ENCODE measurements around the gene RBM18. TPM values are rescaled to one million over a fixed set of nuclear protein-coding genes. Genes with fewer than 3 reads are reported as not detected.

The RBM18 gene, protein sequence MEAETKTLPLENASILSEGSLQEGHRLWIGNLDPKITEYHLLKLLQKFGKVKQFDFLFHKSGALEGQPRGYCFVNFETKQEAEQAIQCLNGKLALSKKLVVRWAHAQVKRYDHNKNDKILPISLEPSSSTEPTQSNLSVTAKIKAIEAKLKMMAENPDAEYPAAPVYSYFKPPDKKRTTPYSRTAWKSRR
- 5.6 and 13.0 TPM in 2 replicates for total RNA-seq (2014; rRNA removed; shearing (Covaris generic))

DNA sequence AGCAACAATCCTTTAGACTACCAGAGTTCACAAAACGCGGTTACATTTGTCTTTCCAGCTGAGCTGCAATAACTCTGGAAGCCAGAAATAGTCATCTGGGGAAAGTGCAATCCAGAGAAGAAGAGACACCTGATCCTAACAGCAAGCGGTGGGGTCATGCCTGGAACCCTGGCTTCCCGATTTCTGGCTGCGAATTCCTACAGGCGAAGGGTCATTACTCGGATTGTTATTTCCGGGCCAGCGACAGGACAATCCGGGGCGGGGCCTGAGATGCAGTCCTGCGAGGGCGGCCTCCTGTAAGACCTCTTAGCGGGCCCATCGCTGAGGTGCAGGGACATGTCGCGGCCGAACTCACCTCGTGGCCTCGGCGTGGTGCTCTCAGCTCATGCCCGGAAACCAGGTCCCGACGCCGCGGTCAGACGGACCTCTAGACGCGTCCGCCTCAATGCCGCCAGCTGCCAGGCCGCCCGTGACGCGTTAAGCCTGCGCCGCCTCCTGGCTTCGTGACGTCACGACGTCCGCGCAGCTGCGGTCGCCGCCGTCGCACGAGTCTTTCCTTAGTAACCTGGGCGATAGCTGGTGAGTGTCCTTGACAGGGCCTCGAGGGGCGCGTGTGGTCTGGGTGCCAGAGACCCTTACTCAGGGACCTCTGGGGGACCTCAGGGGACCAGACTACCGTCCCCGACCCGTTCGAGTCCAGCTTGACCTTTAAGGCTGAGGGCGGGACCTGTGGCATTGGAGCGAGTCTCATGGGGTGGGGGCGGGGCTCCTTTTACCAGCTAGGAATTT lies at the start of gene RBM18, which contains the start of gene MRRF:
RBM18 (minus strand) TSS at position 481 of the 789 bp plus-strand sequence. CDS start 3,348 bp downstream, outside the sequence.
MRRF (plus strand) TSS at position 523 of the 789 bp plus-strand sequence. CDS start 6,010 bp downstream, outside the sequence.
- Histone ChIP-seq H3K4me3 (ENCODE audit: insufficient read depth, low read depth, low read length) (peak within 1 kb of the TSS; percentile 83), H3K27me3 (ENCODE audit: control insufficient read depth, insufficient read depth, low read length) (no peaks in the 10 kb centered on the region), H3K36me3 (replicated peaks; ENCODE audit: control insufficient read depth, insufficient read depth, low read length) (no peaks in the 10 kb centered on the region; the same call in none of the 2 replicates)
- peak; percentile 93 for DNase-seq

DNA sequence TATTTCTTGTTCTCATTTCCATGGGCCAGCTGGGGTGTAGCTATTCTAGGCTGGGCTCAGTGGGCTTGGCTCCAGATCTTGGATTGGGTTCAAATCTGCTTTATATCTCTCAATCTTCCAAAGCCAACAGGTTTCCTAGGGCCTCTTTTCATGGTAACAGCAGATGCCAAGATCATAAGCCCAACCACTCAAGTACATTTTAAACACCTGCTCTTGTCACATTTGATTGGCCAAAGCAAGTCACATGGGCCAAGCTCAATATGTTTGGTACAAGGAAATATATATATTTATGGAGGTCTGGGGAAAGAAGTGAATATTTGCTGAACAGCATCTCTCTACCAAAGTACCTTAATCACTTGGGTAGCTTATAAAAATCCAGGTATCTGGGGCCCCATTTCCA lies 49.5 kb upstream of the RBM18 start:
- DNase-seq, result no peak
- peaks cover 10% of the 10 kb centered on the region for H3K36me3 ChIP-seq (replicated peaks; ENCODE audit: control insufficient read depth, insufficient read depth, low read length)
- H3K4me3 ChIP-seq (ENCODE audit: insufficient read depth, low read depth, low read length), result no peak overlapping the region
- no peaks in the 10 kb centered on the region for H3K27me3 ChIP-seq (ENCODE audit: control insufficient read depth, insufficient read depth, low read length)

DNA sequence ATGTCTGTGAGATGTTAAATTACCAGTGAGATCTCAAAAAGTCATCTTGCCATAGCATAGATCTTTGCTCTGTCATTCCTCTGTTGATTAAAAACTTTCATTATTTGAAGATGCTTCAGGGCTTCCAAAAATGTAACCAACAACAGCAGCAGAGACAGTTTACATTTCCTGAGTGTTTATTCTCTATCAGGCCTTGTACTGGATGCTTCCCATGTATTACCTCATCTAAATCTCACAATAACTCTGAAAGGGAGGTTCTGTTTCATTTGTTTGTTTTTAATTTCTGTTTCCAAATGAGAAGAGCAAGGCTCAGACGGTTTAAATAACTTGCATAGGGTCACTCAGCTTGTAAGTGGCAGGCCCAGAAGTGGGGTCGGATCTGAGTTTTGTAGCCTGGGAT lies 45.2 kb upstream of the RBM18 start:
- Histone ChIP-seq H3K4me3 (ENCODE audit: insufficient read depth, low read depth, low read length) (no peak overlapping the region), H3K27me3 (ENCODE audit: control insufficient read depth, insufficient read depth, low read length) (no peaks in the 10 kb centered on the region), H3K36me3 (replicated peaks; ENCODE audit: control insufficient read depth, insufficient read depth, low read length) (peaks cover 13% of the 10 kb centered on the region)
- DNase-seq, result no peak

DNA sequence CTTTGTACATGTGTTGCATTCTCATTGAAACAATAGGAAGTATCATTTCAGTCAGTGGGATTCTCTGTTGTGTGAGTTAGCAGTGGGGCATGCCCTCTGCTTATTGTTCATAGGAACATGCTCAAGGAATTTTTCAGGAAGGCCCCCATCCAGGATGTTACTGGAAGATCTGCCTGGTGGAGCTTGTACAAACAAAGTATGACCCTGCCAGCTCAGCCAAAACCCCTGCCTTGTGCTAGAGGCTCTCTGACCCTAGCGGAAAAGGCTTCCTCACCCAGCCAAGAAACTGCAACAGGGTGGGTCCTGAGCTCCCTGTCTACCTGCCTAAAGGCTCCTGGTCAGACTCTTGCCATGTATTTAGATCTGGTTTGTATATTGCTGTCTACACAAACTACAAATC lies 43.3 kb upstream of the RBM18 start:
- no peaks in the 10 kb centered on the region for H3K27me3 ChIP-seq (ENCODE audit: control insufficient read depth, insufficient read depth, low read length)
- no peak for DNase-seq
- peaks cover 3% of the 10 kb centered on the region for H3K36me3 ChIP-seq (replicated peaks; ENCODE audit: control insufficient read depth, insufficient read depth, low read length)
- H3K4me3 ChIP-seq (ENCODE audit: insufficient read depth, low read depth, low read length), result no peak overlapping the region

DNA sequence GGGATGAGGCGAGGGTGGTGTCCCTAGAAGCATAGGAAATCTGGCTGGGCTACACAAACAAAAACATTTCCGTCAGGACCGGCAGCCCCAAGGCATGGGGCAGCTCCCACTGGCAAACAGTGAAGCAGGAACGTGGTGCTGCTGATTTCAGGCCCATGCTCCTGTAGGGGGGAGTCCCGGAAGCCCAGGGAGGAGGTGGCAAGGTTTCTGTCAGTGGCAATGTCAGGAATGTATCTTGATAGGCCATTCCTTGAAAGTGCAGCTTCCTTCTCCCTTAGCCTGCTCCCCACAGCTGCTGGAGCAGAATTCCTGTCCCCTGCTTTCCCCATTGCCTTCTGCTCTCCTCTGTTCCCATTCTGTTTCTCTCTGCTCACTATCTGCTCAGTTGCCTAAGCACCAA lies 42.4 kb upstream of the RBM18 start:
- Histone ChIP-seq H3K36me3 (replicated peaks; ENCODE audit: control insufficient read depth, insufficient read depth, low read length) (peaks cover 3% of the 10 kb centered on the region), H3K27me3 (ENCODE audit: control insufficient read depth, insufficient read depth, low read length) (no peaks in the 10 kb centered on the region), H3K4me3 (ENCODE audit: insufficient read depth, low read depth, low read length) (no peak overlapping the region)
- peak; percentile 15 for DNase-seq

DNA sequence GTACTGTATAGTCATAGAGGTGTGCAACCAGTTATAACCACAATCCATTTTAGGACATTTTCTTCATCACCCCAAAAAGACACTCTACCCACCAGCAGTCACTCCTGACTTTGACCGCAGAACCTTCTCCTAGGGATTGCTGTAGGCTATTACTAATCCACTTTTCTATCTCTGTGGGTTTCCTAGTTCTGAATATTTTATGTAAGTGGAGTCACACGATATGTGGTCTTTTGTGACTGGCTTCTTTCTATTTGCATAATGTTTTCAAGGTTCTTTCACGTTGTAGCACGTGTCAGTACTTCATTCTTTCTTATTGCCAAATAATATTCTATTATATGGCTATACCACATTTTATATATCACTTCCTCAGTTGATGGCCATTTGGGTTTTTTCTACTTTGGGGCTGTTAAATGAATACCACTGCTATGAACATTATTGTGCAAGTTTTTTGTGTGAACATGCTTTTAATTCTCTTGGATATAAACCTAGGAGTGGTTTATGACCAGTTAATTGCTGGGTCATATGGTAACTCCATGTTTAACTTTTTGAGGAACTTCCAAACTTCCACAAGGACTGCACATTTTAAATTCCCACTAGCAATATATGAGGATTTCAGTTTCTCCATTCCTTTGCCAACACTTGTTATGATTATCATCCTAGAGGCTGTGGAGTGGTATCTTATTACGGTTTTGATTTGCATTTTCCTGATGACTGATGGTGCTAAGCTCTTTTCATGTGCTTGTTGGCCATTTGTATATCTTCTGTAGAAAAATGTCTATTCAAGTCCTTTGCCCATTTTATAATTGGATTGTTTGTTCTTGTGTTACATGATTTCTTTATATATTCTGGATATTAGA lies 37.8 kb upstream of the RBM18 start:
- Histone ChIP-seq H3K4me3 (ENCODE audit: insufficient read depth, low read depth, low read length) (no peak overlapping the region), H3K27me3 (ENCODE audit: control insufficient read depth, insufficient read depth, low read length) (no peaks in the 10 kb centered on the region), H3K36me3 (replicated peaks; ENCODE audit: control insufficient read depth, insufficient read depth, low read length) (peaks cover 1% of the 10 kb centered on the region)
- DNase-seq, result no peak

DNA sequence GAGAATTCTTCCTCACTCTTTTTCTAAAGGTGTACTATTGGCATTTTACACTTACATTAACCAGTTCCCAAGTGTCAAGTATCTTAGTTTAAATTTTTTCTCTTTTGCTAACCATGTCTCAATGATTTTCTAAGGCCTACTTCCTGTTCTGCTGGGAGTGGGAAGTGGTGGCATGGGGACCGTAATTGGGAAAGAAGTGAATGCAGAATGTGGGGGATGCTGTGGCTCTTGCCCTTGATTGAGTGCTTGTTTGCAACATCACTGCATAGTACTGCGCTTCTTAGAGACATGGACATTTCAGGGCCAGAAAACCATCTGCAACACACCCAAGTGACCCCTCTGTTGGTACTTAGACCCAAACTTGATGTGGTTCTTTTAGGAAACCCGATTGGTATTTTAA lies 32.9 kb upstream of the RBM18 start:
- no peak overlapping the region for H3K4me3 ChIP-seq (ENCODE audit: insufficient read depth, low read depth, low read length)
- DNase-seq, result no peak
- peaks cover 2% of the 10 kb centered on the region for H3K36me3 ChIP-seq (replicated peaks; ENCODE audit: control insufficient read depth, insufficient read depth, low read length)
- no peaks in the 10 kb centered on the region for H3K27me3 ChIP-seq (ENCODE audit: control insufficient read depth, insufficient read depth, low read length)

DNA sequence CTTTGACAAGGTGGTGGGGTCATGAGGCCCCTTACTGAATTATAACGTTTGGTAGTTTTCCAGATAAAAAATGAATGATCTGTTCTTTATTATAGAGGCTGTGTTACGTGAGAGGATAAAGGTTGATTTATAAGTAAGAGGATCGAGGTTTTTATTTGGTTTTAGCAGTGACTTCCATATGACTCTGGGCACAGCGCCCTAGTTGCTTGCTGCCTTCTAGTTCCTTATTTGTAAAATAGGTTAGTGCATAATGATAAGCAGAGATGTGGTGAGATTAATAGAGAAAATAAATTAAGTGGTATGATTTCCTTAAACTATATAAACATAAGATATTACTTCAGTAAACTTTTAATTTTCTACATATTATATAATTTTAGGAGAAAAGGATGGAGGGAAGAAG lies 29.9 kb upstream of the RBM18 start:
- H3K4me3 ChIP-seq (ENCODE audit: insufficient read depth, low read depth, low read length), result no peak overlapping the region
- peaks cover 4% of the 10 kb centered on the region for H3K36me3 ChIP-seq (replicated peaks; ENCODE audit: control insufficient read depth, insufficient read depth, low read length)
- H3K27me3 ChIP-seq (ENCODE audit: control insufficient read depth, insufficient read depth, low read length), result no peaks in the 10 kb centered on the region
- no peak for DNase-seq

DNA sequence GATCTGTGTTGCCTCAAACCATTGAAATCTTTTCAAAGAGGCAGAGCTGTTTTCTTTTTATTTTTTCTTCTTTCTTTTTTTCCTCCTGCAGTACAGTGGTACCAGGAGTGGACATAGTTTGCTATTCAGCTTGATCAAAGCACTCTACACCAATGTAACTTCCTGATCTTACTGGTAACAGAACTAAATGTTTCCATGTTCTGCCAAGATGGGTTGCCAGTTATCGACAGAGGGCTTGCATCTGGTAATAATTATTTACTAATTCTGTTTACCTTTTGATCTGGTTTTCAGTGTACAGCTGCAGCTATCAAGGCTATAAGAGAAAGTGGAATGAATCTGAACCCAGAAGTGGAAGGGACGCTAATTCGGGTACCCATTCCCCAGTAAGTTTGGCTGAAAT lies 26.8 kb upstream of the RBM18 start:
- Histone ChIP-seq H3K4me3 (ENCODE audit: insufficient read depth, low read depth, low read length) (no peak overlapping the region), H3K36me3 (replicated peaks; ENCODE audit: control insufficient read depth, insufficient read depth, low read length) (peaks cover 6% of the 10 kb centered on the region), H3K27me3 (ENCODE audit: control insufficient read depth, insufficient read depth, low read length) (no peaks in the 10 kb centered on the region)
- no peak for DNase-seq

DNA sequence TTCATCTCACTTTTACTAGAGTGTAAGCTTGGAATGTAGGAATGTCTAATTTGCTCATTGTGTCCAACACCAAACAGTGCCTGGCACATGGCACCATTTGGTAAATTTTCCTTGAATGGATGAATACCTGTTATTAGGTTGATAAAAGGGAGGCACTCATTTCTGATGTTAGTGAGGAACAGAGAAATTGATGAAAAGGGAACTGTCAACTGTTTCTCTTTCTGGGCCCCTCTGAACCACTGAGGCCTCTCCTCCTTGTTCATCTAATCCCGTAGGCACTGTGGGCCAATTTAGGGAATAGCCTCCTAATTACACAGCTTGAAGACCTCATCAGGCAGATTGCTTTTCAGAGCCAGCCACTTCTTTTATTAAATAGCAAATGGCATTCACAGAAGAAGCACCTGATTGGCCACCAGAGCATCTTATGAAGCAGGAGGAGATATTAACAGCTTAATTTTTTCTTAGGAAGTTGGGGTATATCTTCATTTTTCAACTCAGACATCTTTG lies 22.6 kb upstream of the RBM18 start:
- no peak for DNase-seq
- peaks cover 8% of the 10 kb centered on the region for H3K36me3 ChIP-seq (replicated peaks; ENCODE audit: control insufficient read depth, insufficient read depth, low read length)
- H3K27me3 ChIP-seq (ENCODE audit: control insufficient read depth, insufficient read depth, low read length), result no peaks in the 10 kb centered on the region
- H3K4me3 ChIP-seq (ENCODE audit: insufficient read depth, low read depth, low read length), result no peak overlapping the region

DNA sequence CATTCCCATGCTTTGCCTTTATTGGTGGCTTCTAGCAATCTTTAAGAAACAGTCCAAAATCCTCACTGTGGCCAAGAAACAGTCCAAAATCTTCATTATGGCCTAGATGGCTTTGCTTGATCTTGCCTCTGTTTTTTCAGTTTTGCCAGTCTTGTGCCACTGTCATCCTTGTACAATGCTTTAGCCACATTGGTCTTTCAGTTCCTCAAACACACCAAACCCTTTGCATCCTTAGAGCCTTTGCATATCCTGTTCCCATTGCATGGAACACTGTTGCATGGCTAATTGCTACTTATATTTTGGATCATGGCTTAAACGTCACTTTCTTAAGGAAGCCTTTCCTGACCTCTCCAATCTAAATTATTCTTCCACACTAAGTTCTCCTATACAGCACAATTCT lies 22.1 kb upstream of the RBM18 start:
- no peak overlapping the region for H3K4me3 ChIP-seq (ENCODE audit: insufficient read depth, low read depth, low read length)
- DNase-seq, result no peak
- peaks cover 8% of the 10 kb centered on the region for H3K36me3 ChIP-seq (replicated peaks; ENCODE audit: control insufficient read depth, insufficient read depth, low read length)
- H3K27me3 ChIP-seq (ENCODE audit: control insufficient read depth, insufficient read depth, low read length), result no peaks in the 10 kb centered on the region

DNA sequence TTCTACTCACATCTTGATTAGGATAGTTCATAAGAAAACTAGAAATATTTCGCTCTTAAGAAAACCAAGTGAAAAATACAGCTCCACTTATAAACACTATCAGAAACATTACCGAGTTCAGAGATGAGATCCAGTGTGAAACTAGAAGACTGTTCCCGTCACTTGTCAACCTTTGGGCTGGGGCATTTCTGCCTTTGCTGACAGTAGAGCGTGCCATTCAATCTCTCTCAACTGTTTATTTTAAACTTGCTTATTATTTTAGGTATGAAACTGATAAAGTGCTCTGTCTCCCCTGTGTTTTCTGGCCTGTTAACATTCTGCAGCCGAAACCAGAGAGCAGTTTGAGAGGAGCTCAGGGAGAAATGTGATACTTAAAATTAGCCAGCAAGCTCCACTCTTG lies 16.7 kb upstream of the RBM18 start:
- Histone ChIP-seq H3K4me3 (ENCODE audit: insufficient read depth, low read depth, low read length) (no peak overlapping the region), H3K27me3 (ENCODE audit: control insufficient read depth, insufficient read depth, low read length) (no peaks in the 10 kb centered on the region), H3K36me3 (replicated peaks; ENCODE audit: control insufficient read depth, insufficient read depth, low read length) (peaks cover 6% of the 10 kb centered on the region)
- DNase-seq, result no peak

DNA sequence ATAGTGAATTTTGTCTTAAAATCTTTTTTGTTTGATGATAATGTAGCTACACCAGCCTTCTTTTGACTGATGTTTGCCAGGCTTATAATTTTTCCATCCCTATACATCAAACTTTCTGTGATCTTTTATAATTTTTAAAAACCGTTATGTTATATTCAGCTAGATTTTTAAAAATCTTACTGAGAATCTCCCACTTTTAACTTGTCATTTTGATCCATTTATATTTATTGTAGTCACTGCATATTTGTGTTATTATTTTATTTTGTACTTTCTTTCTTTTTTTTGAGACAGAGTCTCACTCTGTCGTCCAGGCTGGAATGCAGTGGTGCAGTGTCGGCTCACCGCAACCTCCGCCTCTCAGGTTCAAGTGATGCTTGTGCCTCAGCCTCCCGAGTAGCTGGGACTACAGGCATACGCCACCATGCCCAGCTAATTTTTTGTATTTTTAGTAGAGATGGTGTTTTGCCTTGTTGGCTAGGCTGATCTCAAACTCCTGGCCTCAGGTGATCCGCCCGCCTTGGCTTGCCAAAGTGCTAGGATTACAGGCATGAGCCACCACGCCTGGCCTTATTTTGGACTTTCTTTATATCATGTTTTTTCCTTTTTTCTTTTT lies 12.8 kb upstream of the RBM18 start:
- H3K4me3 ChIP-seq (ENCODE audit: insufficient read depth, low read depth, low read length), result no peak overlapping the region
- no peak for DNase-seq
- no peaks in the 10 kb centered on the region for H3K27me3 ChIP-seq (ENCODE audit: control insufficient read depth, insufficient read depth, low read length)
- no peaks in the 10 kb centered on the region; the same call in 1 of the 2 replicates for H3K36me3 ChIP-seq (replicated peaks; ENCODE audit: control insufficient read depth, insufficient read depth, low read length)

DNA sequence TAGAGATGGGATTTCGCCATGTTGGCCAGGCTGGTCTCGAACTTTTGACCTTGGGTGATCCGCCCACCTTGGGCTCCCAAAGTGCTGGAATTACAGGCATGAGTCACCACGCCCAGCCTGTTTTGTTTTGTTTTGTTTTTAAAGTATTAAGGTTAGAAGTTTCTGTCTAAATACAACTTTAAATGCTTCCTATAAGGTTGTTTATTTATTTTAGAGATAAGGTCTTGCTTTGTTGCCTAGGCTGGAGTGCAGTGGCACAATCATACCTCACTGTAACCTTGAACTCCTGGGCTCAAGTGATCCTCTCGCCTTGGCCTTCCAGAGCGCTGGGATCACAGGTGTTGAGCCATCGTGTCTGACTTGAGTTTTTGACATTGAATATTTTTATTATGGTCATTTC lies 11.5 kb upstream of the RBM18 start:
- Histone ChIP-seq H3K27me3 (ENCODE audit: control insufficient read depth, insufficient read depth, low read length) (no peaks in the 10 kb centered on the region), H3K36me3 (replicated peaks; ENCODE audit: control insufficient read depth, insufficient read depth, low read length) (peaks cover 4% of the 10 kb centered on the region), H3K4me3 (ENCODE audit: insufficient read depth, low read depth, low read length) (no peak overlapping the region)
- no peak for DNase-seq

Measured in H7 (cell line).